ENCODE data around the gene BET1. TPM values are rescaled to one million over a fixed set of nuclear protein-coding genes. Genes with fewer than 3 reads are reported as not detected.

Gene BET1
- total RNA-seq, 1 donor from 2014 or later: 60.7 TPM

DNA sequence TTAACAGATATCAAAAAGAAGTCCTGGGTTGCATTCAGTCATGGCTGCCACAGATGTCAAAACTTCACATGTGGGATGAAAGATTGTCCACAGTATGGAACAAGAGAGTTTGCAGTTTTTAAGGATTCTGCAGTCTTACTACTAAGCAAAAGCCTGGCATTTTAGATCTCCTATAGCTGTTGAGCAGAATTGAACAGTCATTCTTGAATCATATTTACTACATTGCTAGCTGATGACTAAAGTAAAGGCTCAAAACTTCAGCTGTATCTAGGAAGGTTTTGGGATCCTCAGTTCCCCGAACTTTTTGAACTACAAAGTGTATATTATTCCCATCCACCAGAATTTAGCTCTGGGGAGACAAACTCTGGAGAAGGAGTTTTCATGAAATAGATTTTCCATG lies 31.0 kb downstream of the BET1 start:
- Histone ChIP-seq H3K79me2 (ENCODE audit: low read depth) (no peaks in the 10 kb centered on the region), H3K4me3 (no peak overlapping the region), H3K9ac (no peak overlapping the region), H3K4me1 (no peaks in the 10 kb centered on the region), H3F3A (ENCODE audit: low read depth) (no peaks in the 10 kb centered on the region), H4K20me1 (ENCODE audit: low read depth) (no peaks in the 10 kb centered on the region), H3K27me3 (no peaks in the 10 kb centered on the region), H3K27ac (no peak overlapping the region), H2AFZ (replicated peaks) (no peak overlapping the region), H3K4me2 (no peak overlapping the region), H3K36me3 (no peaks in the 10 kb centered on the region), H3K9me3 (ENCODE audit: low read depth) (no peaks in the 10 kb centered on the region)
- no peaks in the 10 kb centered on the region for H3K9me3 Mint-ChIP-seq
- H3K4me1 Mint-ChIP-seq: peaks cover 10% of the 10 kb centered on the region
- no peak for TF ChIP-seq EZH2 (IDR thresholded peaks at IDR 0.05)
- TF ChIP-seq, protein P1, sequence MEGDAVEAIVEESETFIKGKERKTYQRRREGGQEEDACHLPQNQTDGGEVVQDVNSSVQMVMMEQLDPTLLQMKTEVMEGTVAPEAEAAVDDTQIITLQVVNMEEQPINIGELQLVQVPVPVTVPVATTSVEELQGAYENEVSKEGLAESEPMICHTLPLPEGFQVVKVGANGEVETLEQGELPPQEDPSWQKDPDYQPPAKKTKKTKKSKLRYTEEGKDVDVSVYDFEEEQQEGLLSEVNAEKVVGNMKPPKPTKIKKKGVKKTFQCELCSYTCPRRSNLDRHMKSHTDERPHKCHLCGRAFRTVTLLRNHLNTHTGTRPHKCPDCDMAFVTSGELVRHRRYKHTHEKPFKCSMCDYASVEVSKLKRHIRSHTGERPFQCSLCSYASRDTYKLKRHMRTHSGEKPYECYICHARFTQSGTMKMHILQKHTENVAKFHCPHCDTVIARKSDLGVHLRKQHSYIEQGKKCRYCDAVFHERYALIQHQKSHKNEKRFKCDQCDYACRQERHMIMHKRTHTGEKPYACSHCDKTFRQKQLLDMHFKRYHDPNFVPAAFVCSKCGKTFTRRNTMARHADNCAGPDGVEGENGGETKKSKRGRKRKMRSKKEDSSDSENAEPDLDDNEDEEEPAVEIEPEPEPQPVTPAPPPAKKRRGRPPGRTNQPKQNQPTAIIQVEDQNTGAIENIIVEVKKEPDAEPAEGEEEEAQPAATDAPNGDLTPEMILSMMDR (IDR thresholded peaks at IDR 0.05): no peak
- no peak for TF ChIP-seq EZH2phosphoT487 (IDR thresholded peaks at IDR 0.05)
- H3K27ac Mint-ChIP-seq: no peak overlapping the region
- H3K36me3 Mint-ChIP-seq: no peaks in the 10 kb centered on the region
- no peaks in the 10 kb centered on the region for H3K27me3 Mint-ChIP-seq (ENCODE audit: insufficient read depth, low read depth)
- H3K4me3 Mint-ChIP-seq: no peak overlapping the region
- no peak for DNase-seq (ENCODE audit: low spot score)

DNA sequence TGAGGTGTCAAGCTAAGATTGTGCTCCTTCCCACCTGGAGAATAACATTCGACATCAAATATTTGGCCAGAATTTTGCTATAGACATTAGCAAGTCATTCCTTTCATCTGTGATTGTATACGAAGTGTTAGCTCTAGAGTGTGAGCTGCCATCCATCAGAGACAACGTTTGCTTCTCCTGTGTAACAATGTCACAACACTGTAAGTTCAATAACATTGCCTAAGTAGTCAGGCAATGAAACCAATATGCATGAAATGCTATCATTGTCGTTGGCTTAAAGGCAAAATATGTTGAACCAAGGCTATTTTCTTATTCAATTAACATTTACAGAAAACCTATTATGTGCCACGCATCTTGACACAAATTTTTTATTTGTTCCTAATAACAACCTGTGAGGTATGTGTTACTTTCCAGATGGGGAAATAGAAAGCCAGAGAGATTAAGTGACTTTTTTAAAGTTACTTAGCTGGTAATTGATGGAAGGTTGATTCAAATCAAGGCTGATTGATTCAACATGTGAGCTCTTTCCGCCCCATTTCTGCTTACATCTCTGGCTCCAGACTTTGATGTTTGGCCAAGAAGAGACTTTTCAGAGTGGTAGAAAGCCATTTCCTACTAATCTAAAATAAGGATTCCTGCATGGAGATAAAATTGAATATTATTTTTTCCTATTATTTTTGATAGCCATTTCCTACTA lies 32.0 kb downstream of the BET1 start:
- Histone ChIP-seq H3K4me1 (no peaks in the 10 kb centered on the region), H3K9ac (no peak overlapping the region), H4K20me1 (ENCODE audit: low read depth) (no peaks in the 10 kb centered on the region), H3K27ac (no peak overlapping the region), H3K79me2 (ENCODE audit: low read depth) (no peaks in the 10 kb centered on the region), H3K9me3 (ENCODE audit: low read depth) (no peaks in the 10 kb centered on the region), H3K36me3 (no peaks in the 10 kb centered on the region), H3K4me2 (no peak overlapping the region), H3K4me3 (no peak overlapping the region), H3K27me3 (no peaks in the 10 kb centered on the region), H3F3A (ENCODE audit: low read depth) (no peaks in the 10 kb centered on the region), H2AFZ (replicated peaks) (no peak overlapping the region)
- no peak overlapping the region for H3K4me3 Mint-ChIP-seq
- peaks cover 10% of the 10 kb centered on the region for H3K4me1 Mint-ChIP-seq
- no peaks in the 10 kb centered on the region for H3K27me3 Mint-ChIP-seq (ENCODE audit: insufficient read depth, low read depth)
- DNase-seq (ENCODE audit: low spot score): no peak
- no peaks in the 10 kb centered on the region for H3K36me3 Mint-ChIP-seq
- no peaks in the 10 kb centered on the region for H3K9me3 Mint-ChIP-seq
- no peak overlapping the region for H3K27ac Mint-ChIP-seq
- no peak for TF ChIP-seq EZH2phosphoT487 (IDR thresholded peaks at IDR 0.05)

DNA sequence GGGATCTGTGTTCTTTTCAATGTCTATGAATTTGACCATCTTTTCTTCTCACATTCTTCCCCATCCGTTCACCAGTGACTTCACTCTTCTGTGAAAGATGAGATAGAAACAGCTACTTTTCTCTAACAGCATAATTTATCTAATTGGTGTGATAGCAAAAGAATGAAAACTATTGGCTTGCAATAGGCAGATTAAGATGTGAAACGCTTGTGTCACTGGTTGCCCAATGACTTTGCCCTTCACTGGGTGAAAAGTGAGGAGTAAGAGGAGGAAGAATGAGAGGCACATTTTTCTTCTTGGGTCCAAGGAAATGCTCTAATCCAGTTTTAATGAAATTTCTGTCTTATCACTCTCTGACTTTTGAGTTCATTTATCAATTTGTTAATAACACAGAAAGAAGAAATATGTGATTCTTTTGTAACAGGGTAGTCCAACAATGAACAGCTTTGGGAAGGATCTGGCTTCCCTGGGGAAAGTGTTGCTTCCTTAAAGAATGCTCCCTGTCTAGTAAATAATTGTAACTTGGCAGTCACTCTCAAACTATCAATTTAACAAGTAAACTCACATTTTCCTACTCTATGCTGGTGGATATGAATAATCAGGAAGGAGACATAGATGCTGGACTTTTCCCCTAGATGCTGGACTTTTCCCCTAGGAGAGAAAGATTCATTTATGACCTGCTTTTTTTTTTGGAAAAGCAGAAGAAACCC lies 35.1 kb downstream of the BET1 start:
- H3F3A ChIP-seq (ENCODE audit: low read depth): no peaks in the 10 kb centered on the region

More for the DNA sequence above, 35.1 kb downstream of the BET1 start:
- Mint-ChIP-seq H3K4me1 (peaks cover 10% of the 10 kb centered on the region), H3K36me3 (no peaks in the 10 kb centered on the region), H3K4me3 (no peak overlapping the region), H3K27ac (no peak overlapping the region), H3K27me3 (ENCODE audit: insufficient read depth, low read depth) (peaks cover 2% of the 10 kb centered on the region), H3K9me3 (no peaks in the 10 kb centered on the region)
- TF ChIP-seq EZH2 (IDR thresholded peaks at IDR 0.05): no peak
- TF ChIP-seq EZH2phosphoT487 (IDR thresholded peaks at IDR 0.05): no peak
- TF ChIP-seq, protein P1 (IDR thresholded peaks at IDR 0.05): no peak
- H3K79me2 ChIP-seq (ENCODE audit: low read depth): no peaks in the 10 kb centered on the region
- no peaks in the 10 kb centered on the region for H4K20me1 ChIP-seq (ENCODE audit: low read depth)
- H3K9me3 ChIP-seq (ENCODE audit: low read depth): no peaks in the 10 kb centered on the region
- H3K4me3 ChIP-seq: no peak overlapping the region
- no peaks in the 10 kb centered on the region for H3K27me3 ChIP-seq
- H2AFZ ChIP-seq (replicated peaks): no peak overlapping the region
- H3K36me3 ChIP-seq: no peaks in the 10 kb centered on the region
- no peak overlapping the region for H3K27ac ChIP-seq
- no peaks in the 10 kb centered on the region for H3K4me1 ChIP-seq
- H3K4me2 ChIP-seq: no peak overlapping the region
- no peak for DNase-seq (ENCODE audit: low spot score)
- H3K9ac ChIP-seq: no peak overlapping the region
